SK-N-SH (cell line): ENCODE results near the gene RPS6KA2. TPM values are rescaled to one million over a fixed set of nuclear protein-coding genes. Genes with fewer than 3 reads are reported as not detected.

Source experiments
- CTCF ChIA-PET: fragments of 300-600, 350-600 bp; formaldehyde crosslinking; extraction: SDS; loops from one replicate; lab custom pipeline; 2021; lab: Yijun Ruan, JAX
- POLR2A ChIA-PET: fragments of 350-600 bp; sonication (Branson Sonifier 250); formaldehyde crosslinking; extraction: SDS; loops from one replicate; lab custom pipeline; 2020; ENCODE audit warnings: antibody characterized with exemption, inconsistent platforms; lab: Yijun Ruan, JAX
- DNase-seq: peaks from one replicate; pipeline ENCODE4 v3.0.0; 2012
- H2AFZ ChIP-seq: fragments of 200-600 bp; sonication (generic); 2 replicates; pipeline ENCODE4 v1.8.1; 2016; ENCODE audit warnings: antibody characterized with exemption, mild to moderate bottlenecking, low read depth
- H3F3A ChIP-seq: fragments of 200-600 bp; sonication (generic); replicated peaks from 2 replicates; pipeline ENCODE3; 2016; ENCODE audit warnings: antibody characterized with exemption, mild to moderate bottlenecking; ENCODE audit not compliant: insufficient read depth
- H3K27ac ChIP-seq, 2 experiments: fragments of 200-500 bp in 1 of 2; fragments of 200-600 bp in 1 of 2; sonication (Bioruptor generic) in 1 of 2; sonication (generic), shearing (Covaris generic) in 1 of 2; 2 replicates each; pipeline versions ENCODE4 v1.5.1 to v1.6.1; 2014 to 2016; ENCODE audit warnings: low read depth in 2 of 2, inconsistent platforms in 1 of 2, low read length in 1 of 2, mild to moderate bottlenecking in 1 of 2, mixed read lengths in 1 of 2
- H3K27me3 ChIP-seq: fragments of 200-600 bp; sonication (generic), shearing (Covaris generic); 2 replicates; pipeline ENCODE4 v1.6.1; 2016; ENCODE audit warnings: mixed run types; ENCODE audit not compliant: insufficient read depth
- H3K36me3 ChIP-seq, 2 experiments: fragments of 200-500 bp in 1 of 2; fragments of 200-600 bp in 1 of 2; sonication (Bioruptor generic) in 1 of 2; sonication (generic) in 1 of 2; replicated peaks in 1 of 2; 2 replicates each; pipeline versions ENCODE3 to v1.5.1; 2014 to 2016; ENCODE audit warnings: low read length in 1 of 2, mild to moderate bottlenecking in 1 of 2; ENCODE audit not compliant: insufficient read depth in 2 of 2, control insufficient read depth in 1 of 2
- H3K4me1 ChIP-seq, 2 experiments: fragments of 200-500 bp in 1 of 2; fragments of 200-600 bp in 1 of 2; sonication (Bioruptor generic) in 1 of 2; sonication (generic), shearing (Covaris generic) in 1 of 2; 2 replicates each; pipeline versions ENCODE4 v1.5.1 to v1.6.1; 2014 to 2016; ENCODE audit warnings: low read depth in 1 of 2, low read length in 1 of 2, mixed run types in 1 of 2; ENCODE audit not compliant: insufficient read depth in 2 of 2, control insufficient read depth in 1 of 2
- H3K4me2 ChIP-seq: fragments of 200-600 bp; sonication (generic), shearing (Covaris generic); 2 replicates; pipeline ENCODE4 v1.6.1; 2017; ENCODE audit warnings: mixed run types
- H3K4me3 ChIP-seq, 2 experiments: fragments of 200-500 bp in 1 of 2; fragments of 200-600 bp in 1 of 2; sonication (Bioruptor generic) in 1 of 2; sonication (generic), shearing (Covaris generic) in 1 of 2; 2 replicates each; pipeline versions ENCODE4 v1.5.1 to v1.8.1; 2014 to 2016; ENCODE audit warnings: low read depth in 2 of 2, inconsistent platforms in 1 of 2, low read length in 1 of 2, mild to moderate bottlenecking in 1 of 2, mixed read lengths in 1 of 2, moderate library complexity in 1 of 2
- H3K79me2 ChIP-seq: fragments of 200-600 bp; sonication (generic); 2 replicates; pipeline ENCODE4 v1.8.1; 2017; ENCODE audit warnings: mild to moderate bottlenecking; ENCODE audit not compliant: insufficient read depth
- H3K9ac ChIP-seq: fragments of 200-600 bp; sonication (generic); 2 replicates; pipeline ENCODE4 v1.6.1; 2017; ENCODE audit warnings: mixed run types
- H3K9me2 ChIP-seq: fragments of 200-600 bp; sonication (generic); 2 replicates; pipeline ENCODE4 v1.6.1; 2017; ENCODE audit warnings: mixed run types
- H3K9me3 ChIP-seq: fragments of 200-600 bp; sonication (generic); 2 replicates; pipeline ENCODE4 v1.6.1; 2017; ENCODE audit warnings: mixed run types, mild to moderate bottlenecking, moderate library complexity
- H4K20me1 ChIP-seq: fragments of 200-600 bp; sonication (generic); 2 replicates; pipeline ENCODE4 v1.6.1; 2017; ENCODE audit warnings: mild to moderate bottlenecking, mixed run types; ENCODE audit not compliant: insufficient read depth
- EP300 ChIP-seq, 2 experiments: IDR thresholded peaks; 2 replicates each; pipeline versions ENCODE4 v1.4.0 to v1.6.1; 2012; ENCODE audit warnings: borderline replicate concordance in 1 of 2, low read depth in 1 of 2, low read length in 1 of 2
- FOSL2 ChIP-seq: IDR thresholded peaks from 2 replicates; pipeline ENCODE4 v1.4.0; 2012; ENCODE audit warnings: low read depth, mild to moderate bottlenecking, moderate library complexity, borderline replicate concordance
- NFIC ChIP-seq: IDR thresholded peaks from 2 replicates; pipeline ENCODE4 v1.4.0; 2012; ENCODE audit warnings: borderline replicate concordance
- NRF1 ChIP-seq: IDR thresholded peaks from 2 replicates; pipeline ENCODE4 v1.6.1; 2012; ENCODE audit warnings: low read depth, mild to moderate bottlenecking, low read length
- POLR2AphosphoS5 ChIP-seq: IDR thresholded peaks from 2 replicates; pipeline ENCODE4 v1.6.1; 2012; ENCODE audit warnings: low read depth, low read length
- RAD21 ChIP-seq: IDR thresholded peaks from 2 replicates; pipeline ENCODE4 v1.6.1; 2012; ENCODE audit warnings: mild to moderate bottlenecking, low read length
- RXRA ChIP-seq: IDR thresholded peaks from 2 replicates; pipeline ENCODE4 v1.4.0; 2012; ENCODE audit warnings: low read depth, mild to moderate bottlenecking, borderline replicate concordance
- SIN3A ChIP-seq: IDR thresholded peaks from 2 replicates; pipeline ENCODE4 v1.6.1; 2012; ENCODE audit warnings: low read depth, mild to moderate bottlenecking, low read length, moderate library complexity, borderline replicate concordance
- SMC3 ChIP-seq: IDR thresholded peaks from 2 replicates; pipeline ENCODE4 v1.6.1; 2012; ENCODE audit warnings: low read depth, low read length, improper control_type of control experiment
- TAF1 ChIP-seq: IDR thresholded peaks from 2 replicates; pipeline ENCODE4 v1.6.1; 2012; ENCODE audit warnings: low read depth, mild to moderate bottlenecking, low read length, moderate library complexity, borderline replicate concordance
- TCF12 ChIP-seq: IDR thresholded peaks from 2 replicates; pipeline ENCODE4 v1.4.0; 2012
- TEAD4 ChIP-seq: IDR thresholded peaks from 2 replicates; pipeline ENCODE4 v1.4.0; 2012; ENCODE audit warnings: mild to moderate bottlenecking, borderline replicate concordance; ENCODE audit not compliant: insufficient read depth
- WGBS: methylation state at CpG from one replicate; pipeline ENCODE4 v1.1.6; 2017; ENCODE audit warnings: low lambda C conversion rate; 5-methylcytosine and 5-hydroxymethylcytosine counted together
- polyA plus RNA-seq, 3 experiments: library from polyadenylated mRNA; depleted of rRNA; stranded (reverse); fragments of >200 nt; gene quantifications; 2 replicates each; pipeline ENCODE4 v1.2.3, GENCODE V29; 2012
- TF ChIP-seq, protein P1 (sequence below): IDR thresholded peaks from 2 replicates; pipeline ENCODE4; 2012
- TF ChIP-seq, protein P2 (sequence below): IDR thresholded peaks from 2 replicates; pipeline ENCODE4 v1.6.1; 2012; ENCODE audit warnings: mild to moderate bottlenecking, low read depth, low read length, moderate library complexity
- TF ChIP-seq, protein P3 (sequence below): fragments of 150-350 bp; IDR thresholded peaks from 2 replicates; pipeline ENCODE4 v1.6.1; 2016; ENCODE audit warnings: mild to moderate bottlenecking, low read depth, low read length
- TF ChIP-seq, protein P4 (sequence below): IDR thresholded peaks from 2 replicates; pipeline ENCODE4 v1.4.0; 2012; ENCODE audit warnings: low read depth

The RPS6KA2 gene
- polyA plus RNA-seq, 1 of the 3 experiments (the other 2 are of a cell fraction) = 59.5 TPM

DNA sequence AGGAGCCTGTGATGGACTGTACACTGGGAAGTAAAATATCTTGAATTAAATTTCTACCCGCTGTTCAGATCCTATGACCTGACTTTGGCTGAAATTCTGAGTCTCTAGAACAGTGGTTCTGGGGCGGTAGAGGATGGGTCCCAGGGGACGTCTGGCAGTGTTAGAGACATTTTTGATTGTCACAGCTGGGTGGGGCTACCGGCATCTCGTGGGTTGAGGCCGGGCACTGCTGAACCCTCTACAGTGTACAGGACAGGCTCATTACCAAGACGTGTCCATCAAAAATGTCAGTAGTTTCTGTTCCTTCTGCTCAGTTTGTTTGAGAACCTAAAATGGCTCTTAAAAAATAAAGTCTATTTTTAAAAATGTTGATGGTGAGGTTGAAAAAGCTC is 11.5 kb upstream of the RPS6KA2 start:
- H3K9ac ChIP-seq = no peak overlapping the region
- H3K27me3 ChIP-seq = no peaks in the 10 kb centered on the region
- TF ChIP-seq, protein P1, sequence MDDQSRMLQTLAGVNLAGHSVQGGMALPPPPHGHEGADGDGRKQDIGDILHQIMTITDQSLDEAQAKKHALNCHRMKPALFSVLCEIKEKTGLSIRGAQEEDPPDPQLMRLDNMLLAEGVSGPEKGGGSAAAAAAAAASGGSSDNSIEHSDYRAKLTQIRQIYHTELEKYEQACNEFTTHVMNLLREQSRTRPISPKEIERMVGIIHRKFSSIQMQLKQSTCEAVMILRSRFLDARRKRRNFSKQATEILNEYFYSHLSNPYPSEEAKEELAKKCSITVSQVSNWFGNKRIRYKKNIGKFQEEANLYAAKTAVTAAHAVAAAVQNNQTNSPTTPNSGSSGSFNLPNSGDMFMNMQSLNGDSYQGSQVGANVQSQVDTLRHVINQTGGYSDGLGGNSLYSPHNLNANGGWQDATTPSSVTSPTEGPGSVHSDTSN = no peak
- TF ChIP-seq, protein P2, sequence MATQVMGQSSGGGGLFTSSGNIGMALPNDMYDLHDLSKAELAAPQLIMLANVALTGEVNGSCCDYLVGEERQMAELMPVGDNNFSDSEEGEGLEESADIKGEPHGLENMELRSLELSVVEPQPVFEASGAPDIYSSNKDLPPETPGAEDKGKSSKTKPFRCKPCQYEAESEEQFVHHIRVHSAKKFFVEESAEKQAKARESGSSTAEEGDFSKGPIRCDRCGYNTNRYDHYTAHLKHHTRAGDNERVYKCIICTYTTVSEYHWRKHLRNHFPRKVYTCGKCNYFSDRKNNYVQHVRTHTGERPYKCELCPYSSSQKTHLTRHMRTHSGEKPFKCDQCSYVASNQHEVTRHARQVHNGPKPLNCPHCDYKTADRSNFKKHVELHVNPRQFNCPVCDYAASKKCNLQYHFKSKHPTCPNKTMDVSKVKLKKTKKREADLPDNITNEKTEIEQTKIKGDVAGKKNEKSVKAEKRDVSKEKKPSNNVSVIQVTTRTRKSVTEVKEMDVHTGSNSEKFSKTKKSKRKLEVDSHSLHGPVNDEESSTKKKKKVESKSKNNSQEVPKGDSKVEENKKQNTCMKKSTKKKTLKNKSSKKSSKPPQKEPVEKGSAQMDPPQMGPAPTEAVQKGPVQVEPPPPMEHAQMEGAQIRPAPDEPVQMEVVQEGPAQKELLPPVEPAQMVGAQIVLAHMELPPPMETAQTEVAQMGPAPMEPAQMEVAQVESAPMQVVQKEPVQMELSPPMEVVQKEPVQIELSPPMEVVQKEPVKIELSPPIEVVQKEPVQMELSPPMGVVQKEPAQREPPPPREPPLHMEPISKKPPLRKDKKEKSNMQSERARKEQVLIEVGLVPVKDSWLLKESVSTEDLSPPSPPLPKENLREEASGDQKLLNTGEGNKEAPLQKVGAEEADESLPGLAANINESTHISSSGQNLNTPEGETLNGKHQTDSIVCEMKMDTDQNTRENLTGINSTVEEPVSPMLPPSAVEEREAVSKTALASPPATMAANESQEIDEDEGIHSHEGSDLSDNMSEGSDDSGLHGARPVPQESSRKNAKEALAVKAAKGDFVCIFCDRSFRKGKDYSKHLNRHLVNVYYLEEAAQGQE = no peak
- TF ChIP-seq SIN3A = no peak
- TF ChIP-seq EP300 (IDR thresholded peaks at IDR 0.05; ENCODE audit: borderline replicate concordance in 1 of 2, low read depth in 1 of 2, low read length in 1 of 2) = no peak
- TF ChIP-seq NFIC = no peak
- no peak for TF ChIP-seq TAF1
- TF ChIP-seq SMC3 = no peak
- TF ChIP-seq POLR2AphosphoS5 = no peak
- no peak for TF ChIP-seq RXRA
- no peak for TF ChIP-seq TCF12
- TF ChIP-seq NRF1 = no peak
- TF ChIP-seq, protein P3, sequence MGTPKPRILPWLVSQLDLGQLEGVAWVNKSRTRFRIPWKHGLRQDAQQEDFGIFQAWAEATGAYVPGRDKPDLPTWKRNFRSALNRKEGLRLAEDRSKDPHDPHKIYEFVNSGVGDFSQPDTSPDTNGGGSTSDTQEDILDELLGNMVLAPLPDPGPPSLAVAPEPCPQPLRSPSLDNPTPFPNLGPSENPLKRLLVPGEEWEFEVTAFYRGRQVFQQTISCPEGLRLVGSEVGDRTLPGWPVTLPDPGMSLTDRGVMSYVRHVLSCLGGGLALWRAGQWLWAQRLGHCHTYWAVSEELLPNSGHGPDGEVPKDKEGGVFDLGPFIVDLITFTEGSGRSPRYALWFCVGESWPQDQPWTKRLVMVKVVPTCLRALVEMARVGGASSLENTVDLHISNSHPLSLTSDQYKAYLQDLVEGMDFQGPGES = no peak
- TF ChIP-seq TEAD4 = no peak
- TF ChIP-seq RAD21 = no peak
- TF ChIP-seq, protein P4, sequence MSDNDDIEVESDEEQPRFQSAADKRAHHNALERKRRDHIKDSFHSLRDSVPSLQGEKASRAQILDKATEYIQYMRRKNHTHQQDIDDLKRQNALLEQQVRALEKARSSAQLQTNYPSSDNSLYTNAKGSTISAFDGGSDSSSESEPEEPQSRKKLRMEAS = no peak
- no peak for TF ChIP-seq FOSL2
- TF ChIP-seq, all 33 proteins: peak for 0
- no peaks in the 10 kb centered on the region for H3K9me2 ChIP-seq
- H3K27ac ChIP-seq = no peak overlapping the region
- H2AFZ ChIP-seq = no peak overlapping the region
- H3K4me3 ChIP-seq = no peak overlapping the region
- WGBS = 81% methylated on average over 7 of the region's 7 CpGs
- DNase-seq = no peak
- no peaks in the 10 kb centered on the region for H3K36me3 ChIP-seq
- H3K4me1 ChIP-seq = no peaks in the 10 kb centered on the region
- no peaks in the 10 kb centered on the region for H3F3A ChIP-seq
- no peaks in the 10 kb centered on the region for H3K9me3 ChIP-seq
- no peaks in the 10 kb centered on the region for H4K20me1 ChIP-seq
- no peak overlapping the region for H3K4me2 ChIP-seq
- ChIA-PET POLR2A (no interaction called here), CTCF (no interaction called here)
- no peaks in the 10 kb centered on the region for H3K79me2 ChIP-seq
